Measurements from ENCODE around the gene DNAJC21. TPM values are rescaled to one million over a fixed set of nuclear protein-coding genes. Genes with fewer than 3 reads are reported as not detected.

Gene DNAJC21
- polyA plus RNA-seq, 4 donors: 25.5 to 45.3 (median 34.1) TPM

GRCh38 chr5:34924462-34924765 is 4.9 kb upstream of the DNAJC21 start:
- H3K36me3 ChIP-seq (ENCODE audit: control insufficient read depth in 3 of 3, insufficient read depth in 2 of 3, low read depth in 1 of 3, low read length in 3 of 3): peaks cover 2 to 19% (median 3%) of the 10 kb centered on the region in 3 donors
- FAIRE-seq: no peak
- H3K9me3 ChIP-seq (ENCODE audit: control insufficient read depth in 2 of 2, insufficient read depth in 1 of 2, low read depth in 1 of 2, low read length in 1 of 2): no peaks in the 10 kb centered on the region
- H3K27ac ChIP-seq (ENCODE audit: low read depth in 1 of 3, low read length in 2 of 3): no peak overlapping the region
- no peak overlapping the region for H3K4me3 ChIP-seq (ENCODE audit: low read depth in 1 of 3, low read length in 3 of 3)
- peaks cover 0 to 2% (median 0%) of the 10 kb centered on the region in 3 donors for H3K4me1 ChIP-seq (ENCODE audit: control insufficient read depth in 3 of 3, insufficient read depth in 2 of 3, low read depth in 1 of 3, low read length in 2 of 3)
- DNase-seq: no peak
- H3K27me3 ChIP-seq (ENCODE audit: control insufficient read depth in 3 of 3, insufficient read depth in 3 of 3, low read length in 3 of 3): no peaks in the 10 kb centered on the region

DNA sequence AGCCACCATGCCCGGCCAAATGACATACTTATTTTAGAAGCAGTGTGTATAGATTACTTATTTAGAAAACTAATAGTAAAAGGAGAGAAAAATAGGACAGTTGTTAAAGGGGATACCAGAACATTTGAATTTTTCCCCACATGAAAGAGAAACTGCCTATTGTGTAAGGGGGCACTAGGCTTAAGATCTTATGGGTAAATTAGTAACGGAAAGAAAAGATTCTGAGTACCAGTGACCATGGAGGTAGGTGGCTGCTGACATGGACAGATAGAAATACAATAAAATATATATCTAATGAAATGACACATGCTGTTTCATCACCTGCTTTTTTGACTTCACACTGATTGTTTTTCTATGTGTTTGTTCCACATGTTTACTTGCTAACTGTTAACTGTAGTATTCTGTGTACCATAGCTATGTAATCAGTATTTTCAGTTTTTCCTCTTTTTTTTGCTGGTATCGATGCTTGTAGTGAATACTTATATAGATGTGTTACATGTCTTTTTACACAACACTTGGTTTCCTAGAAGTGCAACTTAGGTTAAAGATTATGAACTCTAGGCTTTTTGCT is 3.0 kb upstream of the DNAJC21 start:
- Histone ChIP-seq H3K9me3 (ENCODE audit: control insufficient read depth in 2 of 2, insufficient read depth in 1 of 2, low read depth in 1 of 2, low read length in 1 of 2) (no peaks in the 10 kb centered on the region), H3K27me3 (ENCODE audit: control insufficient read depth in 3 of 3, insufficient read depth in 3 of 3, low read length in 3 of 3) (no peaks in the 10 kb centered on the region), H3K36me3 (ENCODE audit: control insufficient read depth in 3 of 3, insufficient read depth in 2 of 3, low read depth in 1 of 3, low read length in 3 of 3) (peaks cover 2 to 16% (median 3%) of the 10 kb centered on the region in 3 donors), H3K4me3 (ENCODE audit: low read depth in 1 of 3, low read length in 3 of 3) (no peak overlapping the region), H3K4me1 (ENCODE audit: control insufficient read depth in 3 of 3, insufficient read depth in 2 of 3, low read depth in 1 of 3, low read length in 2 of 3) (peaks cover 0 to 8% (median 2%) of the 10 kb centered on the region in 3 donors), H3K27ac (ENCODE audit: low read depth in 1 of 3, low read length in 2 of 3) (no peak overlapping the region)
- DNase-seq: no peak
- FAIRE-seq: no peak
- WGBS, 3 donors: 90 to 93% (median 91%) methylated on average over 3 of the region's 3 CpGs

GRCh38 chr5:34927785-34928184 is 1.6 kb upstream of the DNAJC21 start:
- WGBS, 3 donors: 95 to 97% (median 96%) methylated on average over 5 of the region's 5 CpGs
- Histone ChIP-seq H3K36me3 (ENCODE audit: control insufficient read depth in 3 of 3, insufficient read depth in 2 of 3, low read depth in 1 of 3, low read length in 3 of 3) (peaks cover 2 to 16% (median 3%) of the 10 kb centered on the region in 3 donors), H3K9me3 (ENCODE audit: control insufficient read depth in 2 of 2, insufficient read depth in 1 of 2, low read depth in 1 of 2, low read length in 1 of 2) (no peaks in the 10 kb centered on the region), H3K27me3 (ENCODE audit: control insufficient read depth in 3 of 3, insufficient read depth in 3 of 3, low read length in 3 of 3) (no peaks in the 10 kb centered on the region), H3K27ac (ENCODE audit: low read depth in 1 of 3, low read length in 2 of 3) (no peak overlapping the region), H3K4me3 (ENCODE audit: low read depth in 1 of 3, low read length in 3 of 3) (no peak overlapping the region), H3K4me1 (ENCODE audit: control insufficient read depth in 3 of 3, insufficient read depth in 2 of 3, low read depth in 1 of 3, low read length in 2 of 3) (peaks cover 2 to 8% (median 2%) of the 10 kb centered on the region in 3 donors)
- no peak for DNase-seq
- no peak for FAIRE-seq

- no peak for DNase-seq
- H3K27me3 ChIP-seq (ENCODE audit: control insufficient read depth in 3 of 3, insufficient read depth in 3 of 3, low read length in 3 of 3): no peaks in the 10 kb centered on the region
- no peak for FAIRE-seq
- H3K4me3 ChIP-seq (ENCODE audit: low read depth in 1 of 3, low read length in 3 of 3): no peak overlapping the region
- H3K36me3 ChIP-seq (ENCODE audit: control insufficient read depth in 3 of 3, insufficient read depth in 2 of 3, low read depth in 1 of 3, low read length in 3 of 3): peaks cover 2 to 16% (median 3%) of the 10 kb centered on the region in 3 donors
- WGBS, 3 donors: 82 to 93% (median 88%) methylated on average over 5 of the region's 5 CpGs
- H3K4me1 ChIP-seq (ENCODE audit: control insufficient read depth in 3 of 3, insufficient read depth in 2 of 3, low read depth in 1 of 3, low read length in 2 of 3): peaks cover 2 to 8% (median 2%) of the 10 kb centered on the region in 3 donors
- H3K9me3 ChIP-seq (ENCODE audit: control insufficient read depth in 2 of 2, insufficient read depth in 1 of 2, low read depth in 1 of 2, low read length in 1 of 2): no peaks in the 10 kb centered on the region
- H3K27ac ChIP-seq (ENCODE audit: low read depth in 1 of 3, low read length in 2 of 3): no peak overlapping the region
These were observed 1.1 kb upstream of the DNAJC21 start for GRCh38 chr5:34928267-34928666.

GRCh38 chr5:34929720-34930461 is 532 bp downstream of the DNAJC21 start:
- Histone ChIP-seq H3K36me3 (ENCODE audit: control insufficient read depth in 3 of 3, insufficient read depth in 2 of 3, low read depth in 1 of 3, low read length in 3 of 3) (peaks cover 2 to 16% (median 3%) of the 10 kb centered on the region in 3 donors), H3K27me3 (ENCODE audit: control insufficient read depth in 3 of 3, insufficient read depth in 3 of 3, low read length in 3 of 3) (no peaks in the 10 kb centered on the region), H3K9me3 (ENCODE audit: control insufficient read depth in 2 of 2, insufficient read depth in 1 of 2, low read depth in 1 of 2, low read length in 1 of 2) (no peaks in the 10 kb centered on the region), H3K4me3 (ENCODE audit: low read depth in 1 of 3, low read length in 3 of 3) (peak overlapping the region; percentile 72 to 90 (median 85)), H3K4me1 (ENCODE audit: control insufficient read depth in 3 of 3, insufficient read depth in 2 of 3, low read depth in 1 of 3, low read length in 2 of 3) (peaks cover 2 to 8% (median 2%) of the 10 kb centered on the region in 3 donors), H3K27ac (ENCODE audit: low read depth in 1 of 3, low read length in 2 of 3) (peak overlapping the region; percentile 84 to 98 (median 88))
- WGBS, 3 donors: 0 to 1% (median 1%) methylated on average over 42 to 70 of the region's 70 CpGs
- DNase-seq (peak; percentile 87 to 92), FAIRE-seq (no peak)

- FAIRE-seq (no peak), DNase-seq (no peak)
- peak overlapping the region; percentile 84 to 98 (median 88) for H3K27ac ChIP-seq (ENCODE audit: low read depth in 1 of 3, low read length in 2 of 3)
- H3K9me3 ChIP-seq (ENCODE audit: control insufficient read depth in 2 of 2, insufficient read depth in 1 of 2, low read depth in 1 of 2, low read length in 1 of 2): no peaks in the 10 kb centered on the region
- H3K4me1 ChIP-seq (ENCODE audit: control insufficient read depth in 3 of 3, insufficient read depth in 2 of 3, low read depth in 1 of 3, low read length in 2 of 3): peaks cover 2 to 8% (median 2%) of the 10 kb centered on the region in 3 donors
- H3K4me3 ChIP-seq (ENCODE audit: low read depth in 1 of 3, low read length in 3 of 3): peak overlapping the region; percentile 72 to 90 (median 85)
- H3K36me3 ChIP-seq (ENCODE audit: control insufficient read depth in 3 of 3, insufficient read depth in 2 of 3, low read depth in 1 of 3, low read length in 3 of 3): peaks cover 0 to 16% (median 0%) of the 10 kb centered on the region in 3 donors
- no peaks in the 10 kb centered on the region for H3K27me3 ChIP-seq (ENCODE audit: control insufficient read depth in 3 of 3, insufficient read depth in 3 of 3, low read length in 3 of 3)
- WGBS, 3 donors: 1 to 2% (median 2%) methylated on average over 3 of the region's 3 CpGs
These were observed 1.1 kb downstream of the DNAJC21 start for GRCh38 chr5:34930462-34930844.

DNA sequence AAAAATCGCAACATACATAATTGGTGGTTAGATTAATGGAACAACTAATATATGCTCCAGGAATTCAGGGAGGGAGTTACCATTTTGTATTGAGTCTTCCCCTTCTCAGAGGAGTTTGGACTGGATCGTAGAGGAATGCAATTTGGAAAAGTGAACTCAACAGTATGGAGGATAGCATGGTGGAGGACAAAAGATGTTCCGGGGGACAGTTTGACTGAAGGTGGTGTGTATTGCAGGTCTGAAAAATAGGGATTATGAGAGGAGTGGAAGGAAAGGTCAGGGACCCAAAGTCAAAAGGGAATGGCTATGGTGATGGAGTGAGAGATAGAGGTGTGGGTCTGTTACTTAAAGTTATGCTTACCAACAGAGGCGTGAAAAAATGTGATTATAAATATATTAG is 1.5 kb downstream of the DNAJC21 start:
- Histone ChIP-seq H3K27ac (ENCODE audit: low read depth in 1 of 3, low read length in 2 of 3) (peak overlapping the region in 1 of 3 donors; percentile 84), H3K4me3 (ENCODE audit: low read depth in 1 of 3, low read length in 3 of 3) (peak overlapping the region in 2 of 3 donors; percentile 72 to 85), H3K9me3 (ENCODE audit: control insufficient read depth in 2 of 2, insufficient read depth in 1 of 2, low read depth in 1 of 2, low read length in 1 of 2) (no peaks in the 10 kb centered on the region), H3K36me3 (ENCODE audit: control insufficient read depth in 3 of 3, insufficient read depth in 2 of 3, low read depth in 1 of 3, low read length in 3 of 3) (peaks cover 0 to 15% (median 2%) of the 10 kb centered on the region in 3 donors), H3K4me1 (ENCODE audit: control insufficient read depth in 3 of 3, insufficient read depth in 2 of 3, low read depth in 1 of 3, low read length in 2 of 3) (peaks cover 2 to 8% (median 2%) of the 10 kb centered on the region in 3 donors), H3K27me3 (ENCODE audit: control insufficient read depth in 3 of 3, insufficient read depth in 3 of 3, low read length in 3 of 3) (no peaks in the 10 kb centered on the region)
- DNase-seq (peak in 1 of 2 donors; percentile 10), FAIRE-seq (no peak)
- 60 to 74% (median 60%) methylated on average over 4 of the region's 4 CpGs for WGBS, 3 donors

GRCh38 chr5:34932947-34933346 is 3.6 kb downstream of the DNAJC21 start:
- Histone ChIP-seq H3K4me3 (ENCODE audit: low read depth in 1 of 3, low read length in 3 of 3) (no peak overlapping the region), H3K36me3 (ENCODE audit: control insufficient read depth in 3 of 3, insufficient read depth in 2 of 3, low read depth in 1 of 3, low read length in 3 of 3) (peaks cover 9 to 25% (median 9%) of the 10 kb centered on the region in 3 donors), H3K27ac (ENCODE audit: low read depth in 1 of 3, low read length in 2 of 3) (no peak overlapping the region), H3K27me3 (ENCODE audit: control insufficient read depth in 3 of 3, insufficient read depth in 3 of 3, low read length in 3 of 3) (no peaks in the 10 kb centered on the region), H3K4me1 (ENCODE audit: control insufficient read depth in 3 of 3, insufficient read depth in 2 of 3, low read depth in 1 of 3, low read length in 2 of 3) (peaks cover 2 to 8% (median 2%) of the 10 kb centered on the region in 3 donors), H3K9me3 (ENCODE audit: control insufficient read depth in 2 of 2, insufficient read depth in 1 of 2, low read depth in 1 of 2, low read length in 1 of 2) (no peaks in the 10 kb centered on the region)
- DNase-seq: no peak
- no peak for FAIRE-seq
- WGBS, 3 donors: 93 to 94% (median 93%) methylated on average over 2 of the region's 2 CpGs
